Islet precursor cell (in vitro differentiated cells): ENCODE data around the gene ZNF333.
A peak's percentile ranks its signal among the peaks of the same experiment; 100 is the strongest.

Experiments
- DNase-seq: peaks from one replicate; pipeline ENCODE4 v3.0.0-alpha.2; 2018

Gene ZNF333

DNA sequence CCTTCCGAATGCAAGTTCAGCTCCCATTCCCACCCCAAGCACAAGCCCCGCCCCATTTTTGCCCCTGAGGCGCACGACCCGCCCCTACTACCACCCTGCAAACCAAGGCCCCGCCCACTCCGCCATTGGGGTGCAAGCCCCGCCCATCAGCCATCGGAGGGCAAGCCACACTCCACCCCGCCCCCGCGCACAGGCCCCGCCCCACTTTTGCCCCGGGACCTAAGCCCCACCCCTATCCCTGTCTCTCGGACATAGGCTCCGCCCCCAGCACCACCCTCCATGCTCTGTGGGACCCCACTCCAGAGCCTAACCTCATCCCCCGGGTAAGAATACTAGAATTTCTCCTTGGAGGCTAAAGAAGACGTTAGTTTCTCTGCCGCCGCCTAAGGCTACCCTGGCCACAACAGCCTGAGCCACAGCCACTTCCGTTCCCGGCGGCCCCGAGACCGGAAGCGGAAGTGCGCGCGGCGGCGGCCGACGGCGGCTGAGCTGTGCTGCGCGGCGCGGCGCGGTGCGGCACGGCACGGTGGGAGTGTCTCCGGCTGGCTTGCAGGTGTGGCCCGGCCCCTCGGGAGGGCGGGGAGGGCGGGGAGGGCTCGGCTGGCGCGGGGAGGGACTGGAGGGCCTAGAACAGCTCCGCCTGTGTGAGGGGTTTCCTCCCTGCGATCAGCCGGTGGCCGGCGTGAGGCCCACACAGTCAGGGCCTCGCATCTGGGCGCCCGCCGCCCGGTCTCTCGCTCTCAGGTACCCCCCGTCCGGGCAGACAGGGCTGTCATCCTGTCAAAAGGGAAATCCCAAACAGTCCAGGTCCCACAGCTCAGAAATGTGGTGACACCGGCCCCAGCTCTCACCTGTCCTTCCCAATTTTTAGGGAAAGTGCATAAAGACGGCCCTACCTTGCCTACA lies at the start of gene ZNF333:
Gene ZNF333 (plus strand): TSS at position 451 of the 906 bp plus-strand sequence. CDS start 3,444 bp downstream, outside the sequence.
- peak; percentile 97 for DNase-seq

DNA sequence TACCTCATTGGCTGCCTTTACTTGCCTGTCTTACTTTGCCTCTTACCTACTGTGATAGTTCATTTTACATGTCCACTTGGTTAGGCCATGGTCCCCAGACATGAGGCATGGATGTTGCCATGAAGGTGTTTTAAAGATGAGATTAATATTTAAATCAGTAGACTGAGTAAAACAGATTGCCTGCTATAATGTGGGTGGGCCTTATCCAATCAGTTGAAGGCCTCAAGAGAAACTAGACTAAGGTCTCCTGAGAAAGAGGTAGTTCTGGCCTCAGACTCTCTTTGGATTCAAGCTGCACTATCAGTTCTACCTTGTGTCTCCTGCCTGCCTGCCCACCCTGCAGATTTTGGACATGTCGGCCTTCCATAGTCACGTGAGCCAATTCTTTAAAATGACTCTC lies 41.3 kb upstream of the ZNF333 start:
- no peak for DNase-seq

DNA sequence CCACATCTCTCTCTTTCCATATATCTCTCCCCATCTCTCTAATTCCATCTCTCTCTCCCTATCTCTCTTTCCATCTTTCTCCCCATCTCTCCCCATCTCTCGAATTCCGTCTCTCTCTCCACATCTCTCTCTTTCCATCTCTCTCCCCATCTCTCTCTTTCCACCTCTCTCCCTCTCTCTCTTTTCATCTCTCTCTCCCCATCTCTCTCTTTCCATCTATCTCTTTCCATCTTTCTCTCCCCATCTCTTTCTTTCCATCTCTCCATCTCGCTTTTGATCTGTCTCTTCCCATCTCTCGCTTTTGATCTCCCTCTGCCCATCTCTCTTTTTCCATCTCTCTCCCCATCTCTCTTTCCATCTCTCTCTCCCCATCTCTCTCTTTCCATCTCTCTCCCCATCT lies 40.8 kb upstream of the ZNF333 start:
- no peak for DNase-seq

DNA sequence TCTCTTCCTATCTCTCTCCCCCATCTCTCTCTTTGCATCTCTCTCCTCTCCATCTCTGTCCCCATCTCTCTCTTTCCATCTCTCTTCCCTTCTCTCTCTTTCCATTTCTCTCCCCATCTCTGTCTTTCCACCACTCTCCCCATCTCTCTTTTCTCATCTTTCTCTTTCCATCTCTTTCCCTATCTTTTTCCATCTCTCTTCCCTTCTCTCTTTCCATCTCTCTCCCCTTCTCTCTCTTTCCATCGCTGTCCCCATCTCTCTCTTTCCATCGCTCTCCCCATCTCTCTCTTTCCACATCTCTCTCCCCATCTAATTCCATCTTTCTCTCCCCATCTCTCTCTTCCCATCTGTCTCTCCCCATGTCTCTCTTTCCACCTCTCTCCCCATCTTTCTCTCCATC lies 39.7 kb upstream of the ZNF333 start:
- no peak for DNase-seq

DNA sequence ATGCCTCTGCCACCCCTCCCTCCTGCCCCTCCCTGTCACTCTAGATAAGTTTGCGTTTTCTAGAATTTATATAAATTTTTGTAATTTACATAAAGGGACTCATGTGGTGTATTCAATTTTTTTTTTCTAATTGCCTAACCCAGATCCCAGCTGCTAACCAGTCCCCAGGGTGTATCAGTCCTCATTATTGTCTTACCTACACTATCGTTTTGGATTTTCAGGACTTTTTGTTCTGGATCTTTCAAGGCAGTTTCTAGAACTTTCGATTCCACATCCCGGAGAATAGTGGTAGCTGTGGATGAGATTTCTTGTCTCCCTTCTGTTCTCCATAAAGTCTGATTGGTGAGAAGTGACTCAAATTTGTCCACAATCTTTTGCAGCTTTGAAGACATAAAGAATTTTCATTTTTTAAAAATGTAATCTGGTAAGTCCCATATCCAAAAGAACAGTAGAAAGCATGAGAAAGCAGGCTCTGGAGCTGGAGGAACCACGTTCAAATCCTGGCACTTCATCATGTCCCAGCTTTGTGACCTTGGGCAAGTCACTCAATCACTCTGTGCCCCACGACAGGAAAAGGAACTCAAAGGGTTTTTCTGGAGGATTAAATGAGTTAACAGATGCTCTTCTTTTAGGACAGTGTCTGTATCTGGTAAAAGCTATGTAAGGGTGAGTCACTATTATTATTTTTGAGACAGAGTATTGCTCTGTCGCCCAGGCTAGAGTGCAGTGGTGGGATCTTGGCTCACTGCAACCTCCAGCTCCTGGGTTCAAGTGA lies 34.9 kb upstream of the ZNF333 start:
- no peak for DNase-seq

DNA sequence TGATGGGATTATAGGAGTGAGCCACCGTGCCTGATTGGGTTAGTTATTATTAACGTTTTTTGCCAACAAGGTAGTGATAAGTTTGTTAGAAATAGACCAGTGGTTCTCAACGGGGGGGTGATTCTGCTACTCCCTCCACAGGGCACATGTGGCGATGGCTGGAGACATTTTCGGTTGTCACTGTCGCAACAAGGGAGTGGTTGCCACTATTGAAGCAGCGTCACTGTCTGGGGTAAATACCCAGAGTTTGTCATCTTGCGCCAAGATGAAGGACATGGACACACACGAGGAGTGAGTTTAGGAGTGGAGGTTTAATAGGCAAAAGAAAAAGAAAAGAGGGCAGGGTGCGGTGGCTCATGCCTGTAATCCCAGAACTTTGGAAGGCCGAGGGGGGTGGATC lies 34.1 kb upstream of the ZNF333 start:
- no peak for DNase-seq

DNA sequence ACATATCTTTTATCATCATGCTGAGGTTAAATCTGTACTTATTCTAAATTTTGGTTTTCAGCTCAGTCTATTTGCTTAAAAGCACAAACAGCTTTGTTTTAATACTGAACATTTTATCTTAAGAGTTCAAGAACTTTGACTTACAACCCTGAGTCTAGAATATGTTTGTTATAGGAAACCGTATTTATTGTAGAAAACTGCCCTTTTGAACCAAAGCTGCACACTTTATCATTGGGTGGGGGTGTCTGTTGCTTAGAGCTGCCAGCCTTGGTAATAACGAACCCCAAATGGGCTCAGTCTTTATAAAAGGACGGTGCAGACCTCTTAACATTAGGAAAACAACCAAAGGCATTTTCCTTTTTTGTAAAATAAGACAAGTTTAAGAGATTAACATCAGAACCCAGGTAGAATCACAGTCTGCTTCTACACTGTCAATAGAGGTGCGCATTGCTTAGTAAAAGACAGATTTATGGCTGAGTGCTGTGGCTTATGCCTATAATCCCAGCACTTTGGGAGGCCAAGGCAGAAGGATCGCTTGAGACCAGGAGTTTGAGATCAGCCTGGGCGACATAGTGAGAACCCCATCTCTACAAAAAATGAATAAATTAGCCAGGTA lies 29.9 kb upstream of the ZNF333 start:
- DNase-seq: no peak

DNA sequence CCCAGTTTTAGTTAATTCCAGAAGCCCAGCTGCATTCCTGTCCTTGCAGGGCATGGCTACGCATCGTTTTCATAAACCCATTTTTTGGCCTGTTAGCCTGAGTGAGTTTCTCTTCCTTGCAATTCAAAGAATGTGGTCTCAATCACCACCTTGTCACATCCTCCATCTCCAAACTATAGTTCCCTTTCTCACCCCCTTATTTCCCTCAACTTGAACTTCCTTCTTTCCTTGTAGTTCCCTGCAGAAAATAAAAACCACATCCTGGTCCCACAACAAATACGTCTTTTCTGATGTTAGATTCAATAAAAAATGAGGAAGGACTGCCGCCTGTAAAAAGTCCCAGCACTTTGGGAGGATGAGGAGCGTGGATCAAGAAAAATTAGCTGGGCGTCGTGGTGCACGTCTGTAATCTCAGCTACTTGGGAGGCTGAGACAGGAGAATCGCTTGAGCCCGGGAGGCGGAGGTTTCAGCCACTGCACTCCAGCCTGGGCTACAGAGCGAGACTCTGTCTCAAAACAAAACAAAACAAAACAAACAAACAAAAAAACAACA lies 28.4 kb upstream of the ZNF333 start:
- no peak for DNase-seq

DNA sequence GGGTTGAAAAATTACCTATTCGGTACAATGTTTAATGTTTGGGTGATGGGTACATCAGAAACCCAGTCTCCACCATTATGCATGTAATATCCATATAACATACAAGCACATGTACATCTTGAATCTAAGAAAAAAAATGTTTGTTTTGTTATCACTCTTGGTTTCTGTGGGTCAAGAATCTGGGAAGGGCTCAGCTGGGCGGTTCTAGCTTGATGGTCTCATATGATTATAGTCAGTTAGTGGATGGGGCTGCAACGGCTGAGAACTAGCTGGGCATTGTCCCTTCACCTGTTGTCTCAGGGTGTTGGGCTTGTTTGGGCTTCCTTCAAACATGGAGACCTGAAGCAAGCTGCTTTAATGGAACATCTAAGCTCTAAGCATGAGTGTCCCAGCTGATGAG lies 19.9 kb upstream of the ZNF333 start:
- DNase-seq: no peak

DNA sequence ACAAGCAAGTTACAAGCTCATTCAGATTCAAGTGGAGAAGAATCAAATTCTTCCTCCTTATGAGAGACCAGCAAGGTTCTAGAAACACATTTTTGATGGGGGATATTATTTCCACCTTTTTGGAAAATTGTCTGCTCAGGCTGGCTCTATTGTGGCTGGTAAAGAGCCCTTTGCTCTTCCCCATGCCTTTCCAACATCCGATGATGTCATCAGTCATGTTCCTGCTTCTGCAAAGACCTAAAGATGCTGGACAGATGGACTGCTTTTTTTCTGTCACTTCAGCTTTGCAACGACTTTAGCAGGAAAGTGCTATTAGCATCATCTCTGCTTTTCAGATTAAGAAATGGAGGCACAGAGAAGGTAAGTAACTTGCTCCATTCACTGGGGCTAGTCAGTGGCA lies 19.4 kb upstream of the ZNF333 start:
- no peak for DNase-seq

DNA sequence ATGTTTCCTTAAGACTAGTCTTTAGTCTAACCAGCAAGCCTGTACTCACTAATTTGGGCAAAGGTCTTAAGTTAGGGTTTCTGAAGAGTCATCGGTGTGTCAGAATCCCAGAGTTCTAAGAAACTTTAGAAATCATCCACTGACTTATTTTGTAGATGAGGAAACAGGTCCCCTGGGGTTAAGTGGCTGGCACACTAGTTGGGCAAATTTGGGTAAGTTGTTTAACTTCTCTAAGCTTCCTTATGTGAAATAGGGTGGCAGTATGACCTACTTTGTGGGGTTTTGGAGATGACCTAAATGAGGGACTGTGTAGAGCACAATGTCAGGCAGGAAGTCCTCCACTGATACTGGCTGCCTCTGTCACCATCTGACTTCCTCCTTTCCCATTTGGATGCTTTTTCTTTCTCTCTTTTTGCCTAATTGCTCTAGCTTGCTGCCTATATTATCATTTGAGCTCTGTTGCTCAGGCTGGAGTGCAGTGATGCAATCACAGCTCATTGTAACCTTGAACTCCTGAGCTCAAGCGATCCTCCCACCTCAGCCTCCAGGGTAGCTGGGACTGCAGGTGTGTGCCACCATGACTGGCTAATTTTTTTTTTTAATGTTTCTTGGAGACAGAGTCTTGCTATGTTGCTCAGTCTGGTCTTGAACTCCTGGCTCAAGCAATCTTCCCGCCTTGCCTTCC lies 17.5 kb upstream of the ZNF333 start:
- DNase-seq: no peak

DNA sequence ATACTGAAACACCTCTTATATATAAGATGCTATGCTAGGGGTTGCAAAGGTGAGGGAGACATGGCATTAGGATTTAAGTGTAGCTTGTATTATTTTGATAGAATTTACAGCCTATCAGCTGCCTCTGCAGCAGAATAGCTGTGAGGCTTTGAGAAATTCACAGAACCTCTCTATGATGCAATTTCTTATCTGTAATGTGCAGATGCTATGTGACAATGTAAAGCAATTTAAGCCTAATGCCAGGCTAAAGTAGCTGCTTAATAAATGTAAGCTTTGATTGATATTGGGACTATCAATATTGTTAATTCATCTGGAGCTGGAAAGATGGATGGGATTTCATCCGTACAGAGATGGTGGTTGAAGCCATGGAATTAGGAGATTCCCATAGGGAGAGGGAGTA lies 16.8 kb upstream of the ZNF333 start:
- no peak for DNase-seq

DNA sequence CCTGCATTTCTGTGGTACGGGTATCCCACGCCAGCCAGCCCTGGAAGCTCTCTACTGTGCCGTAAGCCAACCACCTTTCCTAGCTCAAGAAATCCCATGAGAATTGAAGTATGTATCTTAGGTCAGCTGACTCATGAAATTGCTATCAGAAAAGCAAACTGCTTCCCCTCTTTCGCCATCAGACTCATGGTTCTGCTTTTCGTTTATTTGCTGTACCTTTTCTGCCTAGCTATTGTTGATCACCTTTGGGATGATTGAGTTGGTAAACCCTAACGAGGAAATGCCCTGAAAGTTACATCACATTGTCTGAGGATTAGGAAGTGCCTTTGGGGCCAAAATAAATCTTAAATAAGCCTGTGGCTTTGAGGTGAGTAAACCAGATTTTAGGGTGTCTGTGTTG lies 15.1 kb upstream of the ZNF333 start, which contains the start of gene ADGRE3:
Gene ADGRE3 (minus strand): TSS at position 81 of the 400 bp plus-strand sequence. CDS start 74 bp downstream, at position 7.
- no peak for DNase-seq

DNA sequence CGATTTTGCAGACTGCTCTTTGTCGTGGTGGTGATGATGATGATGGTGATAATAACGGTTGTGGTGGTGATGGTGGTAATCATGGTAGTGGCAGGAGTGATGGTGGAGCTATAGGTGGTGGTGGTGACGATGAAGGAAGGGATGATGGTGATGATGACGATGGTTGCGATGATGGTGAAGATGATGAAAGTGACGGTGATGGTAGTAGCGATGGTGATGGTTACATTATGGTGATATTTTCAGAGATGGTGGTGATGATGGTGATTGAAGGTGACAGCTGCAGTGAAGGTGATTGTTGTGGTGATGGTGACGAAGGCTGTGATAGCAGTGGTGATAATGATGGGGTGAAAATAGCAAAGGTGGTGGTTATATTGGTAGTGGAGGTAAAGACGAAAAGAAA lies 13.1 kb upstream of the ZNF333 start:
- no peak for DNase-seq

DNA sequence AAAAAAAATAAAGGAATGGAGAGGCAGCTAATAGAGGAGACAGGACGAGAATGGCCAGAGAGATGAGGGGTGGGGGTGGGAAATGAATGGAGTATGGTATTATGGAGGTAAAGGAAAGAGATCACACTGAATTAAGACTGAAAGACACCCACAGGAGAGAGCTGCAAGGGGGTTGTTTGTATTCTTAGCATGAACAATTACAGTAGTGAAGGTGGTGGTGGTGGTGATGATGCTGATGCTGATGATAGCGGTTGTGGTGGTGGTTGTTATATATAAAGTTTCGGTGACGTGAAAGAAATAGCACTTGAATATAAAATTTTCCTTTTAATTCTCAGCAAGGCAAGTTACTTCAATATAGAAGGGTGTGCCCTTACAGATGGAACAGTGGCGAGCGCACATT lies 12.4 kb upstream of the ZNF333 start:
- DNase-seq: no peak

DNA sequence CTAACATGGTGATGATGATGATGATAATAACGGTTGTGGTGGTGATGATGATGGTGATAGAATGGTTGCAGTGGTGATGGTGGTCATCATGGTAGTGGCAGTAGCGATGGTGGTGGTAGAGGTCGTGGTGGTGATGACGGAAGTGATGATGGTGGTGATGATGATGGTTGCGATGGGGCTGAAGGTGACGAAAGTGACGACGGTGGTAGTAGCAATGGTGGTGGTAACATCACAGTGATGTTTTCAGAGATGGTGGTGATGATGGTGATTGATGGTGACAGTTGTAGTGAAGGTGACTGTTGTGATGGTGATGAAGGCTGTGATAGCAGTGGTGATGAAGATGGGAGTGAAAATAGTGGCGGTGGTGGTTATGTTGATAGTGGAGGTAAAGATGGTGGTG lies 11.6 kb upstream of the ZNF333 start:
- no peak for DNase-seq

DNA sequence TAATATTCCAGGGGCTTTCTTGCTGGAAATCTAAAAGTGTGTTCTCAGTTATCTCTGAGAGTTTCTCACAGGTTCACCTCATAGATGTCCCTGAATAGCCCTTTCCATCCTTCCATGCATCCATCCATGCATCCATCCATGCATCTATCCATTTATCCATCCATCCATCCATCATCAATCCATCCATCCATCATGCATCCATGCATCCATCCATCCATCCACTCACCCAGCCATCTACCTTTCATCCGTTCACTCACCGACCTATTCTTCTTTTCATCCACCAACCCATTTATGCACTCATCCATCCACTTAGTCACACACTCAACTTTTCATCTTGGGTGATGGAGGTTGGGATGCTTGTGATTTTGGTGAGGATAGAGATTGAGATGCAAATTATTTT lies 7.8 kb upstream of the ZNF333 start:
- DNase-seq: no peak

DNA sequence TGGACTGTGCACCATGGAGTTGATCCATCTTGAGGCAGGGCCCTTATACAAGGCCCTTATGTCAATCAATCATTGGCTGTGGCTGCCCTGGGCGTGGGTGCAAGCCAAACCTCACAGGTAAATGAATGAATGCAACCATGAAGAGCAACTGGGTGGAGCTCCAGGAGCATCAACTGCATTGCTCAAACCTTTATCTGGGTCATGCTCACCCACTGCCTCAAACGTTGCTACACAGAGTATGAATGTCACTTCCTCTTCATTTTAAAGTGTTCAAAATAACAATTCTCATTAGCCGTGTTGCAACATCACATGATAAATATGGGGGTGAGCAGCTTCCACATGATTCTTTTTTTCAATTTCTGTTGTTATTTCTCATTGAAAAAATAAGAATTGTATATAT lies 6.4 kb upstream of the ZNF333 start:
- no peak for DNase-seq

DNA sequence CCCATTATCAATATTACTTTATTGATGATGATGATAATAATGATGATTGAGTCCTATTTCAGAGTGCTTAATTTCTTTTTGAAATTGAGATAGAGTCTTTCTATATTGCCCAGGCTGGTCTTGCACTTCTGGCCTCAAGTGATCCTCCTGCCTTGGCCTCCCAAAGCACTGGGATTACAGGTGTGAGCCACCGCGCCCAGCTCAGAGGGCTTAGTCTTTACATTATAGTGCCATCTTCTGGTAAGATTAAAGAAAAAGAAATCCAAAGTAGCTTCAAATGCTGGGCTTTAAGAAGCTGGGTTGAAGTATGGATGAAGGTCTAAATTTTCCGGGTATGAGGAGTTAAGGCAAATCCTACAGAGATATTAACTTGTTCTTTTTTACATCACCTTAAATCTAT lies 3.4 kb upstream of the ZNF333 start:
- no peak for DNase-seq

DNA sequence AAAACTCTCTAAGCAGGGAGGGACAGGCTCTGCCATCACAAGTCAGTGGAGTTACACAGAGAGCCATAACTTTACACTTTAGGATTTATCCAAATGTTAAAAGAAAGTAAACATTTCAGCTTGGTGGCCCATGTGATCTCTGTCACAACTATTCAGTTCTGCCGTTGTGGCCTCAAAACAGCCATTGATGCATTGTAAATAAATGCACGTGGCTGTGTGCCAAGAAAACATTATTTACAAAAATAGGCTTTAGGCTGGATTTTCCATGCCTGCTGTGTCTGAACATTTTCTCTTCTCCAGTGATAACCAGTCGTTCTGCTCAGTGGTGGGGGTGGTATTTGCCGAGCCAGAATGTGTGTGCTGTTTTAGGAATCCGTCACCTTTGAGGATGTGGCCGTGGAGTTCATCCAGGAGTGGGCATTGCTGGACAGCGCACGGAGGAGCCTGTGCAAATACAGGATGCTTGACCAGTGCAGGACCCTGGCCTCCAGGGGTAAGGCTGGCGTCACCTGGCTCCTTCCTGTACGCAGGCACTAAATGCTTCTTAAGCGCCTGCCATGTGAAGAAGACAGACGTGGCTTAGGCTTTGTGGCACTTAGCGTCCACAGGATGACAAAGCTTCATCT lies 4.9 kb downstream of the ZNF333 start:
- no peak for DNase-seq

DNA sequence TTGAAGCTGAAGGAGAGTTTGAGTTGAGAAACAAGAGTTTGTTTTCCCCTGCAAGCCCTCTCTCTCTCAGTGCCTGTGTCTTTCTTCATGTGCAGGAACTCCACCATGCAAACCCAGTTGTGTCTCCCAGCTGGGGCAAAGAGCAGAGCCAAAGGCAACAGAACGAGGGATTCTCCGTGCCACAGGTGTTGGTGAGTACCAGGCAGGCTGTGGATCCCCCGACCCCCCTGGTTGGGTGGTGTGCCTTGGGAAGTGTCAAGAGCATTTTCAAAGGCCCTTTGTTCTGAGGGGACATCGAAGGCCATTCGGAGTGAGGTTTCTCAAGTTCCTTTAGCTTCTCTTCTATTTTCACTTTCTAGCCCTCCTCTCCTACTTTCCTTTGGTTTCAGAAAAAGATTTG lies 5.6 kb downstream of the ZNF333 start:
- DNase-seq: no peak

DNA sequence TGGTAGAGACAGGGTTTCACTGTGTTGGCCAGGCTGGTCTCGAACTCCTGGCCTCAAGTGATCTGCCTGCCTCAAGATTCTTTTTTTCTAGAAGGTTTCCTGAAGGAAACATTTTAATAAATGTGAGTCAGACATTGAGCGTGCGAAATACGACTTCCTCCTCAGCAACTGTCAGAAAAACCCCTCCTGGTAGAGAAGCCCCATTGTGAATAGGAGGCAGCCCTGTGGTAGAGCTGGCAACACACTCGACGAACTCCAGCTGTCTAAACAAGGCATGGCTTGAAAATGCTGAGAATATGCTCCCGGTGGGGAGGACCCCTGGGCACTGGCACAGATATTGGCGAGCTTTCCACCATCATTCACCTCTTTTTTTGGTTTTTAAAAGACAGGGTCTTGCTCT lies 9.8 kb downstream of the ZNF333 start:
- DNase-seq: peak; percentile 11
